ENCODE data around the gene FSTL5. TPM values are rescaled to one million over a fixed set of nuclear protein-coding genes. Genes with fewer than 3 reads are reported as not detected.
"Not testable (repeated sequence)": the region's sequence is repeated elsewhere in the genome, so short reads cannot be mapped to it uniquely, and the experiment has no call there.

The FSTL5 gene
- total and polyA plus RNA-seq, 5 experiments from 2014 or later, result not detected

- peaks cover 0 to 21% (median 9%) of the 10 kb centered on the region in 9 donors for H3K9me3 Mint-ChIP-seq
- no peaks in the 10 kb centered on the region for H3K4me1 Mint-ChIP-seq
- H3K27ac Mint-ChIP-seq, result no peak overlapping the region
- DNase-seq, result no peak
- POLR2A ChIA-PET, result no interaction called here
- H3K4me3 Mint-ChIP-seq, result no peak overlapping the region
- no peak for ATAC-seq
- H3K27me3 Mint-ChIP-seq, result no peaks in the 10 kb centered on the region
- H3K36me3 Mint-ChIP-seq, result no peaks in the 10 kb centered on the region
Measured at GRCh38 chr4:162140051-162140683, 23.6 kb downstream of the FSTL5 start.

GRCh38 chr4:162139412-162139811, 24.4 kb downstream of the FSTL5 start:
- POLR2A ChIA-PET, result no interaction called here
- no peak overlapping the region for H3K27ac Mint-ChIP-seq
- ATAC-seq, result no peak

DNA sequence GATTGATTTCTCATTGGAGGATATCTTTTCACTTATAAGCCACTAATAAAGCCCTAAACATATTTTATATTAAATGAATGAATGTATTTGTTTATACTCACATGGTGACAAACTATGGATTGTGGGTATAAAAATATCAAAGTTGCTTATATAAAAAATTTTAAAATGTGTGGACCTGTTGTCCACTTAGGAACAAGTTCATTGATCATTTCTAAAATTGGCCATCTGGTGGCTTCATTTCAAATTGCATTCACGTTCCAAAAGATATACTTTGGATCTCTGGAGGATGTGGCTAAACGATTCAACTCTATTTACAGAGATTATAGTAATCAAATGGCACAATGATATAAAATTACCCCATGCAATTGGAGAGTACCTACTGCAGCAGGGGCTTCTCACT, 32.5 kb downstream of the FSTL5 start:
- Mint-ChIP-seq H3K36me3 (no peaks in the 10 kb centered on the region), H3K9me3 (peaks cover 0 to 9% (median 0%) of the 10 kb centered on the region in 9 donors), H3K4me3 (no peak overlapping the region), H3K27me3 (no peaks in the 10 kb centered on the region), H3K4me1 (no peaks in the 10 kb centered on the region), H3K27ac (no peak overlapping the region)
- ATAC-seq (no peak), DNase-seq (no peak)
- POLR2A ChIA-PET, result no interaction called here

More at GRCh38 chr4:162139412-162139811, 24.4 kb downstream of the FSTL5 start:
- Mint-ChIP-seq H3K9me3 (peaks cover 0 to 21% (median 9%) of the 10 kb centered on the region in 9 donors), H3K4me1 (no peaks in the 10 kb centered on the region), H3K36me3 (no peaks in the 10 kb centered on the region), H3K27me3 (no peaks in the 10 kb centered on the region), H3K4me3 (no peak overlapping the region)
- DNase-seq, result no peak

DNA sequence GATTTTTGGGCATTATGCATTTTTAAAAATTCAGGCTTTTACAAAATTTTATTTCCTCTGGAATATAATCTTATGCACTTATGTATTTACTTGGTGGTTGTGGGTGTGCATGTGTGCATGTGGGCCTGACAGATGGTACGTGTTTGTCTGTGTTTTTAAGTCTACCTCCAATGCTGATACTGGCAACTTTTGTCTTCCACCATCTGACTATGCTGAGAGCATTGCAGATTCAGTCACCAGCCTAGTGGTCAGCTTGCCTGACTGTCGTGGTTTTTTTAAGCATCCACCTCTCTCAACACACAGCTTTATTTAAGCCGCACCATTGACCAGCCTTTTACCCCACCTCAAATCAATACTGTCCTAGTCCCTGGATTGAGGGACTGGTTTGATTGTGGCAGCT, 37.1 kb downstream of the FSTL5 start:
- DNase-seq, result no peak
- H3K27ac Mint-ChIP-seq, result no peak overlapping the region
- peaks cover 0 to 11% (median 0%) of the 10 kb centered on the region in 9 donors for H3K9me3 Mint-ChIP-seq
- H3K36me3 Mint-ChIP-seq, result no peaks in the 10 kb centered on the region
- H3K27me3 Mint-ChIP-seq, result no peaks in the 10 kb centered on the region
- ATAC-seq, result no peak
- POLR2A ChIA-PET, result no interaction called here
- H3K4me1 Mint-ChIP-seq, result no peaks in the 10 kb centered on the region
- no peak overlapping the region for H3K4me3 Mint-ChIP-seq

- H3K27ac Mint-ChIP-seq, result no peak overlapping the region
- H3K4me3 Mint-ChIP-seq, result no peak overlapping the region
- no peak for ATAC-seq
- no peaks in the 10 kb centered on the region for H3K27me3 Mint-ChIP-seq
- no peak for DNase-seq
- peaks cover 0 to 6% (median 2%) of the 10 kb centered on the region in 9 donors for H3K9me3 Mint-ChIP-seq
- POLR2A ChIA-PET, result no interaction called here
- H3K4me1 Mint-ChIP-seq, result no peaks in the 10 kb centered on the region
- H3K36me3 Mint-ChIP-seq, result no peaks in the 10 kb centered on the region
Measured at GRCh38 chr4:162117051-162117450, 46.7 kb downstream of the FSTL5 start.

GRCh38 chr4:162116095-162116779, 47.6 kb downstream of the FSTL5 start:
- DNase-seq (no peak), ATAC-seq (no peak)
- POLR2A ChIA-PET, result no interaction called here
- peaks cover 0 to 6% (median 2%) of the 10 kb centered on the region in 9 donors for H3K9me3 Mint-ChIP-seq
- no peak overlapping the region for H3K4me3 Mint-ChIP-seq
- H3K4me1 Mint-ChIP-seq, result no peaks in the 10 kb centered on the region
- no peak overlapping the region for H3K27ac Mint-ChIP-seq
- no peaks in the 10 kb centered on the region for H3K36me3 Mint-ChIP-seq
- no peaks in the 10 kb centered on the region for H3K27me3 Mint-ChIP-seq

DNA sequence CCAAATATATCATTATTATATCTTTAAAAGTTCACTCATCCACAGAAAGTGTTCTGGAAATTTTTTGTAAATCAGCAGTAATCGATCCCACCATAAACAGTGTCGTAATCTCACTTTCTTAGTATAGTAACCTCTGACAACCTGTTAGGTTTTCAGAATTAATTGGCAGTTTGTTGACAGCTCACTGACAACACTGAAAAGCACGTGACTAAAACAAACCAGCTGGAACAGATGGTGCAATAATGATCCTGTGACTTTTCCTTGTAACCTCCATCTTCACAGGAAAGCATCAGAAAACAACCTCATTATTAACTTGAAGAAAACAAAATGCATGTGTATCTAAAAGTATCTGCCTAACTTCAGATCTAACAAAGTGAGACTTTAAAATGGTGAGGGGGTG, 48.5 kb downstream of the FSTL5 start:
- no peak overlapping the region for H3K27ac Mint-ChIP-seq
- no peak for ATAC-seq
- H3K9me3 Mint-ChIP-seq, result peaks cover 0 to 6% (median 2%) of the 10 kb centered on the region in 9 donors
- H3K36me3 Mint-ChIP-seq, result no peaks in the 10 kb centered on the region
- DNase-seq, result no peak
- POLR2A ChIA-PET, result no interaction called here
- H3K27me3 Mint-ChIP-seq, result no peaks in the 10 kb centered on the region
- no peak overlapping the region for H3K4me3 Mint-ChIP-seq
- no peaks in the 10 kb centered on the region for H3K4me1 Mint-ChIP-seq

DNA sequence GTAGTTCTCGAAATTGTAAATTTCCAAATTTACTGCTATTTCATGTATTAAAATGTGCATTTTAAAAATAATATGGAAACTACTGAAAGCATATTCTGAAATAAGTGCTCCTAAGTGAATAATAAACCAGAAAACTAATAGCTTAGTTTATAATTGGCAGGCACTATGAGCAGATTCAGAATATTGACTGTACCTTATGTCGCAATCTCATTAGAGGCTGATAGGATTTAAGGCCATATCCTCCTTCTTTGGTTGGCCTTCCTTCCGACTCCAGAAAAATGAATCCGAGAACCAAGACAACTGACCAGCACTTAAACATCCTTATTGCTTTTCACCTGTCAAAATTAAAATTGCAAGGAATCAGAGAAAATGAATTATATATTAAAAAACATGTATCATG, 52.7 kb downstream of the FSTL5 start:
- Mint-ChIP-seq H3K27ac (no peak overlapping the region), H3K4me1 (no peaks in the 10 kb centered on the region), H3K4me3 (no peak overlapping the region), H3K9me3 (peaks cover 0 to 6% (median 0%) of the 10 kb centered on the region in 9 donors), H3K36me3 (no peaks in the 10 kb centered on the region), H3K27me3 (no peaks in the 10 kb centered on the region)
- ATAC-seq (no peak), DNase-seq (no peak)
- POLR2A ChIA-PET, result no interaction called here

GRCh38 chr4:162104459-162105124, 59.2 kb downstream of the FSTL5 start:
- H3K36me3 Mint-ChIP-seq, result no peaks in the 10 kb centered on the region
- POLR2A ChIA-PET, result no interaction called here
- H3K9me3 Mint-ChIP-seq, result peaks cover 0 to 9% (median 2%) of the 10 kb centered on the region in 9 donors
- no peak for DNase-seq
- H3K27me3 Mint-ChIP-seq, result no peaks in the 10 kb centered on the region
- H3K27ac Mint-ChIP-seq, result no peak overlapping the region
- H3K4me1 Mint-ChIP-seq, result no peaks in the 10 kb centered on the region
- no peak overlapping the region for H3K4me3 Mint-ChIP-seq
- no peak for ATAC-seq

DNA sequence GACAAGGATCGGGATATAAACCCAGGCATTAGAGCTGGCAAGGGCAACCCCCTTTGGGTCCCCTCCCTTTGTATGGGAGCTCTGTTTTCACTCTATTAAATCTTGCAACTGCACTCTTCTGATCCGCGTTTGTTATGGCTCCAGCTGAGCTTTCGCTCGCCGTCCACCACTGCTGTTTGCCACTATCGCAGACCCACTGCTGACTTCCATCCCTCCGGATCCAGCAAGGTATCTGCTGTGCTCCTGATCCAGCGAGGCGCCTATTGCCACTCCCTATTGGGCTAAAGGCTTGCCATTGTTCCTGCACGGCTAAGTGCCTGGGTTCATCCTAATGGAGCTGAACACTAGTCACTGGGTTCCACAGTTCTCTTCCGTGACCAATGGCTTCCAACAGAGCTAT, 59.9 kb downstream of the FSTL5 start:
- H3K36me3 Mint-ChIP-seq, H3K4me3 Mint-ChIP-seq, POLR2A ChIA-PET, DNase-seq, H3K27me3 Mint-ChIP-seq, H3K27ac Mint-ChIP-seq, H3K4me1 Mint-ChIP-seq, H3K9me3 Mint-ChIP-seq, ATAC-seq: not testable (repeated sequence)

- H3K27ac Mint-ChIP-seq, result no peak overlapping the region
- DNase-seq (no peak), ATAC-seq (no peak)
- H3K27me3 Mint-ChIP-seq, result no peaks in the 10 kb centered on the region
- H3K4me3 Mint-ChIP-seq, result no peak overlapping the region
- H3K36me3 Mint-ChIP-seq, result no peaks in the 10 kb centered on the region
- peaks cover 0 to 14% (median 3%) of the 10 kb centered on the region in 9 donors for H3K9me3 Mint-ChIP-seq
- POLR2A ChIA-PET, result no interaction called here
- no peaks in the 10 kb centered on the region for H3K4me1 Mint-ChIP-seq
Measured at GRCh38 chr4:162102713-162103112, 61.1 kb downstream of the FSTL5 start.

- peaks cover 0 to 14% (median 3%) of the 10 kb centered on the region in 9 donors for H3K9me3 Mint-ChIP-seq
- DNase-seq (no peak), ATAC-seq (no peak)
- no peaks in the 10 kb centered on the region for H3K36me3 Mint-ChIP-seq
- POLR2A ChIA-PET, result no interaction called here
- no peak overlapping the region for H3K27ac Mint-ChIP-seq
- no peaks in the 10 kb centered on the region for H3K27me3 Mint-ChIP-seq
- H3K4me3 Mint-ChIP-seq, result no peak overlapping the region
- H3K4me1 Mint-ChIP-seq, result no peaks in the 10 kb centered on the region
Measured at GRCh38 chr4:162101337-162101736, 62.5 kb downstream of the FSTL5 start.

GRCh38 chr4:162075726-162076125, 88.1 kb downstream of the FSTL5 start:
- H3K4me3 Mint-ChIP-seq, result no peak overlapping the region
- DNase-seq (no peak), ATAC-seq (no peak)
- H3K4me1 Mint-ChIP-seq, result no peaks in the 10 kb centered on the region
- H3K9me3 Mint-ChIP-seq, result peaks cover 0 to 9% (median 0%) of the 10 kb centered on the region in 9 donors
- no peak overlapping the region for H3K27ac Mint-ChIP-seq
- no peaks in the 10 kb centered on the region for H3K27me3 Mint-ChIP-seq
- POLR2A ChIA-PET, result no interaction called here
- H3K36me3 Mint-ChIP-seq, result no peaks in the 10 kb centered on the region
